HEK293 (cell line): ENCODE measurements around the gene RAB42.

ENCODE experiments used
- FEZF1 ChIP-seq: fragments of 450-650 bp; formaldehyde crosslinking; IDR thresholded peaks from 2 replicates; pipeline ENCODE4 v1.5.1; 2016; ENCODE audit warnings: missing biosample characterization, missing genetic modification characterization
- GFI1B ChIP-seq: fragments of 450-650 bp; formaldehyde crosslinking; IDR thresholded peaks from 2 replicates; pipeline ENCODE4 v1.5.1; 2016; ENCODE audit warnings: missing biosample characterization, missing genetic modification characterization
- GLI2 ChIP-seq: fragments of 450-650 bp; formaldehyde crosslinking; IDR thresholded peaks from 2 replicates; pipeline ENCODE4; 2017; ENCODE audit warnings: missing biosample characterization, missing genetic modification characterization, low read depth, borderline replicate concordance
- KLF16 ChIP-seq: fragments of 450-650 bp; formaldehyde crosslinking; IDR thresholded peaks from 2 replicates; pipeline ENCODE4 v1.5.1; 2017; ENCODE audit warnings: missing biosample characterization, missing genetic modification characterization
- MEIS1 ChIP-seq: sonication (generic); formaldehyde crosslinking; IDR thresholded peaks from 2 replicates; pipeline ENCODE4 v1.8.1; 2022; ENCODE audit warnings: missing genetic modification reagents, mild to moderate bottlenecking, borderline replicate concordance
- PRDM1 ChIP-seq: fragments of 450-650 bp; formaldehyde crosslinking; IDR thresholded peaks from 2 replicates; pipeline ENCODE4; 2016; ENCODE audit warnings: missing biosample characterization, missing genetic modification characterization
- PRDM4 ChIP-seq: fragments of 450-650 bp; formaldehyde crosslinking; IDR thresholded peaks from 2 replicates; pipeline ENCODE4 v1.5.1; 2017; ENCODE audit warnings: missing biosample characterization, missing genetic modification characterization
- SP7 ChIP-seq: fragments of 450-650 bp; formaldehyde crosslinking; IDR thresholded peaks from 2 replicates; pipeline ENCODE4 v1.5.1; 2016; ENCODE audit warnings: missing biosample characterization, missing genetic modification characterization
- ZBTB44 ChIP-seq: fragments of 450-650 bp; IDR thresholded peaks from 2 replicates; pipeline ENCODE4 v1.5.1; 2018; ENCODE audit warnings: missing biosample characterization, mild to moderate bottlenecking, missing genetic modification characterization
- ZIC2 ChIP-seq: fragments of 450-650 bp; formaldehyde crosslinking; IDR thresholded peaks from 2 replicates; pipeline ENCODE4 v1.5.1; 2016; ENCODE audit warnings: missing biosample characterization, missing genetic modification characterization
- ZNF114 ChIP-seq: fragments of 450-650 bp; formaldehyde crosslinking; IDR thresholded peaks from 2 replicates; pipeline ENCODE4 v1.5.0; 2017; ENCODE audit warnings: missing biosample characterization, missing genetic modification characterization
- ZNF155 ChIP-seq: fragments of 450-650 bp; formaldehyde crosslinking; IDR thresholded peaks from 2 replicates; pipeline ENCODE4 v1.5.1; 2016; ENCODE audit warnings: missing biosample characterization, missing genetic modification characterization
- ZNF169 ChIP-seq: fragments of 450-650 bp; formaldehyde crosslinking; IDR thresholded peaks from 2 replicates; pipeline ENCODE4 v1.5.1; 2016; ENCODE audit warnings: missing biosample characterization, missing genetic modification characterization
- ZNF239 ChIP-seq: fragments of 450-650 bp; formaldehyde crosslinking; IDR thresholded peaks from 2 replicates; pipeline ENCODE4 v1.5.1; 2016; ENCODE audit warnings: missing biosample characterization, missing genetic modification characterization
- ZNF292 ChIP-seq: fragments of 450-650 bp; formaldehyde crosslinking; IDR thresholded peaks from 2 replicates; pipeline ENCODE4 v1.5.1; 2016; ENCODE audit warnings: low read depth, missing biosample characterization, missing genetic modification characterization, borderline replicate concordance
- ZNF398 ChIP-seq: fragments of 450-650 bp; formaldehyde crosslinking; IDR thresholded peaks from 2 replicates; pipeline ENCODE4 v1.5.1; 2017; ENCODE audit warnings: missing biosample characterization, missing genetic modification characterization
- ZNF449 ChIP-seq: fragments of 450-650 bp; formaldehyde crosslinking; IDR thresholded peaks from 2 replicates; pipeline ENCODE4 v1.5.1; 2017; ENCODE audit warnings: missing biosample characterization, mild to moderate bottlenecking, missing genetic modification characterization, moderate library complexity
- ZNF521 ChIP-seq: fragments of 450-650 bp; formaldehyde crosslinking; IDR thresholded peaks from 2 replicates; pipeline ENCODE4 v1.5.1; 2017; ENCODE audit warnings: missing biosample characterization, mild to moderate bottlenecking, missing genetic modification characterization
- ZNF544 ChIP-seq: fragments of 450-650 bp; formaldehyde crosslinking; IDR thresholded peaks from 2 replicates; pipeline ENCODE4 v1.5.0; 2017; ENCODE audit warnings: missing biosample characterization, missing genetic modification characterization
- ZNF610 ChIP-seq: fragments of 450-650 bp; formaldehyde crosslinking; IDR thresholded peaks from 2 replicates; pipeline ENCODE4 v1.5.1; 2016; ENCODE audit warnings: missing biosample characterization, missing genetic modification characterization, borderline replicate concordance
- ZNF639 ChIP-seq: fragments of 450-650 bp; formaldehyde crosslinking; IDR thresholded peaks from 2 replicates; pipeline ENCODE4 v1.5.1; 2016; ENCODE audit warnings: missing biosample characterization, missing genetic modification characterization
- ZNF660 ChIP-seq: fragments of 450-650 bp; IDR thresholded peaks from 2 replicates; pipeline ENCODE4 v1.5.1; 2018; ENCODE audit warnings: missing biosample characterization, mild to moderate bottlenecking, missing genetic modification characterization
- ZNF670 ChIP-seq: fragments of 450-650 bp; formaldehyde crosslinking; IDR thresholded peaks from 2 replicates; pipeline ENCODE4 v1.5.1; 2016; ENCODE audit warnings: missing biosample characterization, missing genetic modification characterization, low read depth
- ZNF837 ChIP-seq: fragments of 450-650 bp; formaldehyde crosslinking; IDR thresholded peaks from 2 replicates; pipeline ENCODE4 v1.5.1; 2016; ENCODE audit warnings: missing biosample characterization, missing genetic modification characterization
- ZSCAN18 ChIP-seq: fragments of 450-650 bp; formaldehyde crosslinking; IDR thresholded peaks from 2 replicates; pipeline ENCODE4 v1.5.1; 2016; ENCODE audit warnings: missing biosample characterization, missing genetic modification characterization

Gene RAB42

GRCh38 chr1:28581531-28582247 lies 10.4 kb upstream of the RAB42 start (continued):
- TF ChIP-seq ZNF398 (tag by site-specific recombination) (peak; percentile 28; the same call in 1 of the 2 replicates), GLI2 (tag by site-specific recombination) (no peak), SP7 (tag by site-specific recombination) (peak; percentile 92), ZNF837 (no peak), PRDM1 (tag by site-specific recombination) (0 out of 2 replicates have a peak, but pooled peaks have one; percentile 36), FEZF1 (no peak; the same call in 1 of the 2 replicates), ZNF292 (tag by site-specific recombination) (no peak), ZNF610 (tag by site-specific recombination) (peak; percentile 85; the same call in 1 of the 2 replicates), GFI1B (tag by site-specific recombination) (no peak), KLF16 (tag by site-specific recombination) (peak; percentile 98), ZNF521 (tag by site-specific recombination) (no peak), ZNF114 (tag by site-specific recombination) (no peak), ZNF670 (tag by site-specific recombination) (no peak), ZNF169 (tag by site-specific recombination) (no peak; the same call in 1 of the 2 replicates), ZNF639 (tag by site-specific recombination) (peak; percentile 86), ZNF155 (tag by site-specific recombination) (no peak), ZIC2 (peak; percentile 39; the same call in 1 of the 2 replicates), ZNF660 (tag by site-specific recombination) (peak; percentile 97), ZSCAN18 (tag by site-specific recombination) (0 out of 2 replicates have a peak, but pooled peaks have one; percentile 6), ZNF544 (tag by site-specific recombination) (no peak), ZNF449 (tag by site-specific recombination) (peak; percentile 29; the same call in 1 of the 2 replicates), MEIS1 (CRISPR knock-in tag) (peak; percentile 27; the same call in 1 of the 2 replicates), ZNF239 (tag by site-specific recombination) (peak; percentile 82), ZBTB44 (0 out of 2 replicates have a peak, but pooled peaks have one; percentile 25), PRDM4 (tag by site-specific recombination) (peak; percentile 50)
